Brain microvascular endothelial cell (primary cell): ENCODE data around the gene CDKN1A.

Experiments used
- DNase-seq: peaks from one replicate; pipeline ENCODE4 v3.0.0-alpha.2; 2020
- H3K27ac ChIP-seq: fragments of 250-450 bp; sonication (Bioruptor Pico); 2 replicates; pipeline ENCODE4 v1.5.1; 2020; ENCODE audit warnings: mild to moderate bottlenecking, moderate library complexity
- H3K27me3 ChIP-seq: fragments of 250-450 bp; sonication (Bioruptor Pico); replicated peaks from 2 replicates; pipeline ENCODE4 v1.5.1; 2020; ENCODE audit warnings: mild to moderate bottlenecking
- H3K36me3 ChIP-seq: fragments of 250-450 bp; sonication (Bioruptor Pico); replicated peaks from 2 replicates; pipeline ENCODE4 v1.5.1; 2020; ENCODE audit warnings: mild to moderate bottlenecking
- H3K4me3 ChIP-seq: 2 replicates; pipeline ENCODE4 v1.5.1; 2011; ENCODE audit warnings: low read depth, mild to moderate bottlenecking, control low read depth, low read length, moderate library complexity
- CTCF ChIP-seq: IDR thresholded peaks from 2 replicates; pipeline ENCODE4 v1.5.1; 2011; ENCODE audit warnings: low read depth, mild to moderate bottlenecking, moderate library complexity, low read length, control low read depth, inconsistent platforms; ENCODE audit errors: missing control alignments
- in situ Hi-C: cut with HindIII; loops from 2 replicates; pipeline ENCODE4 v1.10.0; 2017; ENCODE audit warnings: low sequenced_read_pairs, low pct_ligation_motif_present

CDKN1A gene

DNA sequence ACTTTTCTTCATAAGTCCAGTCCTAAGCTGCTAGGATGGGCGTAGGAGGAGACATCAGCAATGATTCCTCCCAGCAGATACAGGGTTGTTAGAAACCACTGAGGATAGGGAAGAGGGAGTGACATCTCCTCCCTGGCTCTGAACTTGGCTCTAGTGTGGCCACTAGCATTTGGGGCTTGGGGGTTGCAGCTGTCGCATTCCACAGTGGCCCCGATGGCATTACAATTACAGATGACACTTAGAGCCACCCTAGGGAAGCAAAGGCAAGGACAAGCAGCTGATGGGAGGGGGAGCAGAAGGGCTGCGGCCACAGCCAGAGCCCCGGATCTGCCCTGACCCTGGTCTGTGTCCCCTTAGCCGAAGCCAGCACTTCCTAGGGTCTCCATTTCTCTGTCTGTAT, 9.5 kb upstream of the CDKN1A start:
- in situ Hi-C loops = no loop called here
- no peak overlapping the region for H3K27ac ChIP-seq

DNA sequence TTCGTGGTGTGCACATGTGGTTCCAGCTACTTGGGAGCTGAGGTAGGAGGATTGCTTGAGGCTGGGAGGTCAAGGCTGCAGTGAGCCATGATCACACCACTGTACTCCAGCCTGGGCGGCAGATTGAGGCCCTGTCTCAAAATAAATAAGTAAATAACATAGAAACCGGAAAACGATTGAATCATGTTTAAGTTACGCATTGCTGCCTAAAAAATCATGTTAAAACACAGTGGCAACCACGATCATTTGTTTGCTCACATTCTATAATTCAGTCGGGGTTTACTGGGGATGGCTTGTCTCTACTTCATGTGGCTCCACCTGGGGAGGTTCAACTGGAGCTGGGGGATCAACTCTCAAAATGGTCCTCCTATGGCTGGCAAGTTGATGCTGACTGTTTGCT, 8.2 kb upstream of the CDKN1A start:
- no peak for DNase-seq
- H3K27ac ChIP-seq = no peak overlapping the region
- H3K4me3 ChIP-seq = no peak overlapping the region
- H3K27me3 ChIP-seq = no peaks in the 10 kb centered on the region
- TF ChIP-seq CTCF = no peak
- no peaks in the 10 kb centered on the region for H3K36me3 ChIP-seq
- in situ Hi-C loops = no loop called here

More for the DNA sequence above, 9.5 kb upstream of the CDKN1A start:
- Histone ChIP-seq H3K27me3 (no peaks in the 10 kb centered on the region), H3K36me3 (no peaks in the 10 kb centered on the region), H3K4me3 (no peak overlapping the region)
- no peak for DNase-seq
- no peak for TF ChIP-seq CTCF

DNA sequence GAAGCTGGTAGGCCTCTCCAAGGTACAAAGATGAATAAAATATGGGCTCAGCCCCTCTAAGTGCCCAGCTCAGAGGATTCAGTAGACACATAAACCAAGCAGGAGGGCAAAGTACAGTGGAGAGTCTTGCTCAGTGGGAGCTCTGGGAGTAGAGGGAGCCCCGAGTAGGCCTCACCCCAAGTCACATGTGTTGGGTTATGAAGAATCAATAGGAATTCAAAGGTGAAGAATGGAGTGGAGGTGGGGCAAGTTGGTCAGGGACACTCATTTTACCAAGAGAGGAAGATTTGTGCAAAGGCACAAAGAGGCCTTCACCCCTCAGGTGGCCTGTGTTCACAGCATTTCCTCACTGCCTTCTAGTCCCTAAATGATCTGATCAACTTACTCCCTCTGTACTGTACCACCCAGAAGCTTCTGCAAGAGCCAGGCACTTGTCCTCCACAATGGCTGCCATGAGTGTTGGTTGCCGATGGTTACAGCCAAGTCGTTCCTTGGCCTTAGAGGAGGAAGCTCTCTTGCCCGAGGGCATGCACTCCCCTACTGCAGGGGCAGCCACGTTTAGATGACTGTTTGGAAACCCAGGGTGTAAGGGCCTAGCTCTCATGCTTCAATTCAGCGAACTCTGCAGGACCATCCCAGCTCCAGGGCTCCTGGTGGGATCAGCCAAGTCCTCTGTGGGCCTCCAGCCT, 6.7 kb upstream of the CDKN1A start:
- DNase-seq = no peak
- in situ Hi-C loops = no loop called here
- Histone ChIP-seq H3K27me3 (no peaks in the 10 kb centered on the region), H3K27ac (no peak overlapping the region), H3K4me3 (no peak overlapping the region), H3K36me3 (no peaks in the 10 kb centered on the region)
- TF ChIP-seq CTCF = no peak

GRCh38 chr6:36673882-36674281, 4.6 kb upstream of the CDKN1A start:
- in situ Hi-C loops = no loop called here
- TF ChIP-seq CTCF = no peak

DNA sequence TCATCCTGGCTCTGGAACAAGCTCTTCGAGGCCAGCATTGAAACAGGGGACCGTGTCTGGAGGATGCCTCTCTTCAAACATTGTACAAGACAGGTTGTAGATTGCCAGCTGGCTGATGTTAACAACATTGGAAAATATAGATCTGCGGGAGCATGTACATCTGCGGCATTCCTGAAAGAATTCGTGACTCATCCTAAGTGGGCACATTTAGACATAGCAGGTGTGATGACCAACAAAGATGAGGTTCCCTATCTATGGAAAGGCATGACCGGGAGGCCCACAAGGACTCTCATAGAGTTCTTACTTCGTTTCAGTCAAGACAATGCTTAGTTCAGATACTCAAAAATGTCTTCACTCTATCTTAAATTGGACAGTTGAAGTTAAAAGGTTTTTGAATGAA, 3.6 kb upstream of the CDKN1A start:
- no peaks in the 10 kb centered on the region for H3K27me3 ChIP-seq
- no peak for TF ChIP-seq CTCF
- in situ Hi-C loops = no loop called here
- no peaks in the 10 kb centered on the region for H3K36me3 ChIP-seq
- no peak for DNase-seq
- no peak overlapping the region for H3K4me3 ChIP-seq
- no peak overlapping the region for H3K27ac ChIP-seq

More at GRCh38 chr6:36673882-36674281, 4.6 kb upstream of the CDKN1A start:
- no peak for DNase-seq
- Histone ChIP-seq H3K36me3 (no peaks in the 10 kb centered on the region), H3K27me3 (no peaks in the 10 kb centered on the region), H3K4me3 (no peak overlapping the region), H3K27ac (no peak overlapping the region)
